HG03469 (cell line): ENCODE measurements around the gene ITGA2.

Source experiments
- ATAC-seq: cut with Tn5 transposase; IDR thresholded peaks from one replicate; pipeline ENCODE4 v1.9.1; 2021; ENCODE audit warnings: mild to moderate bottlenecking, moderate library complexity, moderate number of reproducible peaks; ENCODE audit not compliant: unreplicated experiment

ITGA2 gene

DNA sequence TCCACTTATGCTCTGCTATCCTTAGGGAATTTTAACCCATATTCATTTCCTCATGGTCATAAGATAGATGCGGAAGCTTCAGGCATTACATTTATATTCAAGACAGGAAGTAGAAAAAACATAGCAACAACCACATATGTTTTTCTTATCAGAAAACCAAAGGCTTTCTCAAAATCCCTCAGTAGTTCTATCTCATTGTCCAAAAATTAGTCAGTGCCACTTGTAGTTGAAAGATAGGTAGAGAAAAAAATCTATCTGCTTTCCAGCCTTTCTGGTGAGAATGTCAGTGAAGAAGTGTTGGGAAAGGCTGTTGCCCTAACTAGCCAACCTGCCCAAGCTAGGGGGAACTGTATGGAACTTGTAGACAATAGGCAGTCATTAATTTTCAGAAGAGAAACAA is 143.9 kb downstream of the ITGA2 start:
- no peak for ATAC-seq
